OCI-LY1 (cell line): ENCODE measurements around the gene MRPL36.

Experiments
- CTCF ChIP-seq: fragments of 200-600 bp; sonication (generic), shearing (Covaris generic); IDR thresholded peaks from 2 replicates; pipeline ENCODE4 v1.5.1; 2017; ENCODE audit warnings: mild to moderate bottlenecking, antibody characterized with exemption, low read length, moderate library complexity, mixed read lengths
- EZH2 ChIP-seq: fragments of 200-600 bp; sonication (generic), shearing (Covaris generic); IDR thresholded peaks from 2 replicates; pipeline ENCODE4 v1.8.0; 2017; ENCODE audit warnings: borderline replicate concordance, mixed run types, mild to moderate bottlenecking, antibody characterized with exemption, low read length, moderate library complexity, mixed read lengths

- TF ChIP-seq CTCF (no peak), EZH2 (no peak)
These were observed 40.5 kb upstream of the MRPL36 start for GRCh38 chr5:1840071-1840547.
